Gastroesophageal sphincter (tissue), 3 donors: Measurements from ENCODE around the gene WDR12.

ENCODE experiments used
- CTCF ChIP-seq, 4 experiments: fragments of 200-600 bp in 2 of 4; fragments of 450-650 bp in 2 of 4; sonication (generic) in 1 of 4; IDR thresholded peaks; one replicate each; pipeline ENCODE4 v1.5.1; 2017 to 2019; ENCODE audit warnings: antibody characterized with exemption in 4 of 4, mild to moderate bottlenecking in 2 of 4, moderate library complexity in 2 of 4
- EP300 ChIP-seq: sonication (generic); formaldehyde crosslinking; IDR thresholded peaks from one replicate; pipeline ENCODE4 v1.6.1; 2017; ENCODE audit warnings: antibody characterized with exemption, mild to moderate bottlenecking
- POLR2A ChIP-seq, 2 donors: fragments of 450-650 bp; IDR thresholded peaks; one replicate each; pipeline ENCODE4 v1.6.1; 2017; ENCODE audit warnings: antibody characterized with exemption in 2 of 2, mild to moderate bottlenecking in 2 of 2, moderate library complexity in 1 of 2
- POLR2AphosphoS5 ChIP-seq: sonication (generic); formaldehyde crosslinking; IDR thresholded peaks from one replicate; pipeline ENCODE4 v1.6.1; 2017; ENCODE audit warnings: antibody characterized with exemption

DNA sequence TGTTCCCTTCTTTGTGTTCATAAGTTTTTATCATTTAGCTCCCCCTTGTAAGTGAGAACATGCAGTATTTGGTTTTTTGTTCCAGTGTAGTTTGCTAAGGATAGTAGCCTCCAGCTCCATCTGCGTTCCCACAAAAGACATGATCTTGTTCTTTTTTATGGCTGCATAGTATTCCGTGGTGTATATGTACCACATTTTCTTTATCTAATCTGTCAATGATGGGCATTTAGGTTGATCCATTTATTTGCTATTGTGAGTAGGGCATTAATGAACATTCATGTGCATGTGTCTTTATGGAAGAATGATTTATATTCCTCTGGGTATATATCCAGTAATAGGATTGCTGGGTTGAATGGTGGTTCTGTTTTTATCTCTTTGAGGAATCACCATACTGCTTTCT, 34.0 kb upstream of the WDR12 start:
- no peak for TF ChIP-seq CTCF (IDR thresholded peaks at IDR 0.05)
- TF ChIP-seq EP300: no peak
- TF ChIP-seq POLR2A (IDR thresholded peaks at IDR 0.05): no peak
- no peak for TF ChIP-seq POLR2AphosphoS5
